Testis (tissue), 3 donors: Measurements from ENCODE around the gene AMN. TPM values are rescaled to one million over a fixed set of nuclear protein-coding genes. Genes with fewer than 3 reads are reported as not detected.
A peak's percentile ranks its signal among the peaks of the same experiment; 100 is the strongest.

Experiments
- DNase-seq: peaks from one replicate; pipeline ENCODE4 v3.0.0-alpha.2; 2019
- H3K27ac ChIP-seq, 2 donors: fragments of 200-600 bp; sonication (generic); one replicate each; pipeline ENCODE4 v1.5.1; 2019
- H3K27me3 ChIP-seq: fragments of 200-600 bp; sonication (generic); one replicate; pipeline ENCODE4 v1.5.1; 2019
- H3K36me3 ChIP-seq: fragments of 200-600 bp; sonication (generic); one replicate; pipeline ENCODE4 v1.5.1; 2017; ENCODE audit warnings: low read depth; ENCODE audit errors: missing control alignments
- H3K4me1 ChIP-seq: fragments of 200-600 bp; sonication (generic); one replicate; pipeline ENCODE4 v1.5.1; 2019
- H3K4me3 ChIP-seq, 2 donors: fragments of 200-600 bp; sonication (generic); one replicate each; pipeline ENCODE4 v1.5.1; 2017 to 2019
- H3K9me3 ChIP-seq: fragments of 200-600 bp; sonication (generic); one replicate; pipeline ENCODE4 v1.5.1; 2017
- CTCF ChIP-seq, 3 experiments: fragments of 450-650 bp in 2 of 3; fragments of 200-600 bp in 1 of 3; sonication (generic) in 1 of 3; IDR thresholded peaks; one replicate each; pipeline ENCODE4 v1.5.1; 2016 to 2019; ENCODE audit warnings: antibody characterized with exemption in 3 of 3, mild to moderate bottlenecking in 2 of 3, moderate library complexity in 1 of 3
- POLR2A ChIP-seq: fragments of 450-650 bp; IDR thresholded peaks from one replicate; pipeline ENCODE4 v1.6.1; 2017; ENCODE audit warnings: antibody characterized with exemption, mild to moderate bottlenecking, moderate library complexity
- WGBS, 2 donors: methylation state at CpG; one replicate each; pipeline ENCODE4 v1.1.5; 2018; 5-methylcytosine and 5-hydroxymethylcytosine counted together
- intact Hi-C: fragments of 100-400 bp; cut with DNase I; formaldehyde crosslinking; loops from one replicate; pipeline ENCODE4 v1.15.1; 2023; ENCODE audit warnings: low total_unique reads
- polyA plus RNA-seq: library from polyadenylated mRNA; stranded (reverse); fragments of 350-450 nt; fragmentation: Illumina TruSeq; extraction: RNeasy Lipid Tissue Mini Kit (QIAGEN cat#74804); gene quantifications from one replicate; pipeline ENCODE4 v1.2.3, GENCODE V29; 2014; ENCODE audit warnings: low read depth, low replicate concordance; ENCODE audit not compliant: insufficient read depth
- total RNA-seq, 2 donors: library from RNA; depleted of rRNA; stranded (reverse); fragments of >200 nt; gene quantifications; one replicate each; pipeline ENCODE4 v1.2.3, GENCODE V29; 2016

Gene AMN
- total and polyA plus RNA-seq, 3 donors from 2014 or later, result 3.0 to 4.6 (median 3.0) TPM

GRCh38 chr14:102929241-102930137 is 7.0 kb downstream of the AMN start:
- no peak for DNase-seq
- H3K9me3 ChIP-seq, result no peaks in the 10 kb centered on the region
- TF ChIP-seq POLR2A, result no peak
- no peak for TF ChIP-seq CTCF (IDR thresholded peaks at IDR 0.05)
- intact Hi-C loops, result loop anchor here (10.0 kb wide), 1 partner anchor 155 kb away; the partner anchor contains the start of gene TRAF3
- no peak overlapping the region for H3K27ac ChIP-seq
- H3K36me3 ChIP-seq, result no peaks in the 10 kb centered on the region
- no peaks in the 10 kb centered on the region for H3K27me3 ChIP-seq
- peaks cover 16% of the 10 kb centered on the region for H3K4me1 ChIP-seq
- 3% methylated on average over 90 of the region's 94 CpGs; no CpG with 5 or more reads in 1 of the 2 donors for WGBS, 2 donors
- H3K4me3 ChIP-seq, result peak overlapping the region; percentile 29 to 47

GRCh38 chr14:102930138-102930752 is 7.8 kb downstream of the AMN start:
- peaks cover 16% of the 10 kb centered on the region for H3K4me1 ChIP-seq
- no peak for DNase-seq
- intact Hi-C loops, result no loop called here
- H3K4me3 ChIP-seq, result peak overlapping the region; percentile 18 to 47
- 3% methylated on average over 11 to 48 of the region's 74 CpGs for WGBS, 2 donors
- no peaks in the 10 kb centered on the region for H3K36me3 ChIP-seq
- no peaks in the 10 kb centered on the region for H3K9me3 ChIP-seq
- TF ChIP-seq POLR2A (no peak), CTCF (IDR thresholded peaks at IDR 0.05) (no peak)
- no peaks in the 10 kb centered on the region for H3K27me3 ChIP-seq
- no peak overlapping the region for H3K27ac ChIP-seq

GRCh38 chr14:102930753-102931579 is 8.5 kb downstream of the AMN start:
- H3K27me3 ChIP-seq, result no peaks in the 10 kb centered on the region

More at GRCh38 chr14:102930753-102931579, 8.5 kb downstream of the AMN start:
- no peak for DNase-seq
- TF ChIP-seq CTCF (IDR thresholded peaks at IDR 0.05) (no peak), POLR2A (no peak)
- WGBS, 2 donors, result 57 to 63% methylated on average over 29 to 34 of the region's 34 CpGs
- intact Hi-C loops, result no loop called here
- no peak overlapping the region for H3K27ac ChIP-seq
- H3K36me3 ChIP-seq, result no peaks in the 10 kb centered on the region
- H3K4me1 ChIP-seq, result peaks cover 16% of the 10 kb centered on the region
- no peaks in the 10 kb centered on the region for H3K9me3 ChIP-seq
- H3K4me3 ChIP-seq, result peak overlapping the region; percentile 18 to 47
